ENCODE results near the gene PPP2R3B. TPM values are rescaled to one million over a fixed set of nuclear protein-coding genes. Genes with fewer than 3 reads are reported as not detected.
A peak's percentile ranks its signal among the peaks of the same experiment; 100 is the strongest.
"Not testable (repeated sequence)": the region's sequence is repeated elsewhere in the genome, so short reads cannot be mapped to it uniquely, and the experiment has no call there.

PPP2R3B gene
- total RNA-seq, 2 donors from 2014 or later: 72.5 to 98.7 TPM

- Histone ChIP-seq H3K9me3 (ENCODE audit: control insufficient read depth, low read length) (no peaks in the 10 kb centered on the region), H3K4me3 (ENCODE audit: low read length) (no peak overlapping the region), H3K27me3 (ENCODE audit: control insufficient read depth, insufficient read depth, low read length, poor library complexity, severe bottlenecking) (peaks cover 9% of the 10 kb centered on the region), H3K27ac (ENCODE audit: low read depth, low read length) (no peak overlapping the region), H3K4me1 (ENCODE audit: control insufficient read depth, insufficient read depth, low read length) (no peaks in the 10 kb centered on the region), H3K36me3 (ENCODE audit: control insufficient read depth, insufficient read depth, low read length) (no peaks in the 10 kb centered on the region), H3K9ac (ENCODE audit: extremely low read depth, low read length, poor library complexity, severe bottlenecking) (no peak overlapping the region)
- peaks cover 16% of the 10 kb centered on the region for H3K4me1 Mint-ChIP-seq
- H3K4me3 Mint-ChIP-seq: no peak overlapping the region
- 90 to 92% methylated on average over 10 to 13 of the region's 13 CpGs for WGBS, 2 experiments (ENCODE audit: insufficient coverage in 1 of 2, insufficient read length in 1 of 2)
- H3K27ac Mint-ChIP-seq: no peak overlapping the region
- no peak for DNase-seq
- peaks cover 18% of the 10 kb centered on the region for H3K27me3 Mint-ChIP-seq (ENCODE audit: insufficient read depth)
- no peaks in the 10 kb centered on the region for H3K9me3 Mint-ChIP-seq
- peaks cover 10% of the 10 kb centered on the region for H3K36me3 Mint-ChIP-seq (ENCODE audit: low read depth)
- TF ChIP-seq, protein P1, sequence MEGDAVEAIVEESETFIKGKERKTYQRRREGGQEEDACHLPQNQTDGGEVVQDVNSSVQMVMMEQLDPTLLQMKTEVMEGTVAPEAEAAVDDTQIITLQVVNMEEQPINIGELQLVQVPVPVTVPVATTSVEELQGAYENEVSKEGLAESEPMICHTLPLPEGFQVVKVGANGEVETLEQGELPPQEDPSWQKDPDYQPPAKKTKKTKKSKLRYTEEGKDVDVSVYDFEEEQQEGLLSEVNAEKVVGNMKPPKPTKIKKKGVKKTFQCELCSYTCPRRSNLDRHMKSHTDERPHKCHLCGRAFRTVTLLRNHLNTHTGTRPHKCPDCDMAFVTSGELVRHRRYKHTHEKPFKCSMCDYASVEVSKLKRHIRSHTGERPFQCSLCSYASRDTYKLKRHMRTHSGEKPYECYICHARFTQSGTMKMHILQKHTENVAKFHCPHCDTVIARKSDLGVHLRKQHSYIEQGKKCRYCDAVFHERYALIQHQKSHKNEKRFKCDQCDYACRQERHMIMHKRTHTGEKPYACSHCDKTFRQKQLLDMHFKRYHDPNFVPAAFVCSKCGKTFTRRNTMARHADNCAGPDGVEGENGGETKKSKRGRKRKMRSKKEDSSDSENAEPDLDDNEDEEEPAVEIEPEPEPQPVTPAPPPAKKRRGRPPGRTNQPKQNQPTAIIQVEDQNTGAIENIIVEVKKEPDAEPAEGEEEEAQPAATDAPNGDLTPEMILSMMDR (conservative IDR thresholded peaks at IDR 0.05): no peak
These were observed 8.3 kb downstream of the PPP2R3B start for GRCh38 chrX:378443-378842.

DNA sequence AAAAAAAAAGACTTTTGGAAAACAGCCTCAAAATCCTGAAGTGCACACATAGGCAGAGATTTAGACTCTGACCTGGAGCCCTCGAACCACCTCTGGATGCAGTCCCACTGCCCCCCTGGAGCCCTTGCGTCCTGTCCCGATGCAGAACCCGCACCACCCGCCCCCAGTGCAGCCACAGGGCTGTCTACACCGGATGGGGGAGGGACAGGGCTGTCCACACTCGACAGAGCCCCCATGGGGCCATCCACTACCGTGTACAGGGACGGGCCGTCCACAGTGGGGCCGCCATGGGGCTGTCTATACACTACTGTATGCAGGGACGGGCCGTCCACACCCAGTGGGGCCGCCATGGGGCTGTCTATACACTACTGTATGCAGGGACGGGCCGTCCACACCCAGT, 10.5 kb downstream of the PPP2R3B start:
- not testable (repeated sequence) for H3K27ac ChIP-seq (ENCODE audit: low read depth, low read length); H3K4me3 ChIP-seq (ENCODE audit: low read length); DNase-seq; H3K9me3 ChIP-seq (ENCODE audit: control insufficient read depth, low read length); H3K9ac ChIP-seq (ENCODE audit: extremely low read depth, low read length, poor library complexity, severe bottlenecking); H3K27ac Mint-ChIP-seq; H3K36me3 ChIP-seq (ENCODE audit: control insufficient read depth, insufficient read depth, low read length); H3K9me3 Mint-ChIP-seq; H3K36me3 Mint-ChIP-seq (ENCODE audit: low read depth); H3K4me1 ChIP-seq (ENCODE audit: control insufficient read depth, insufficient read depth, low read length); H3K4me3 Mint-ChIP-seq
- peaks cover 33% of the 10 kb centered on the region for H3K27me3 Mint-ChIP-seq (ENCODE audit: insufficient read depth)
- 93 to 100% methylated on average over 2 to 7 of the region's 16 CpGs for WGBS, 2 experiments (ENCODE audit: insufficient coverage in 1 of 2, insufficient read length in 1 of 2)
- H3K4me1 Mint-ChIP-seq: peaks cover 25% of the 10 kb centered on the region
- peaks cover 23% of the 10 kb centered on the region for H3K27me3 ChIP-seq (ENCODE audit: control insufficient read depth, insufficient read depth, low read length, poor library complexity, severe bottlenecking)

DNA sequence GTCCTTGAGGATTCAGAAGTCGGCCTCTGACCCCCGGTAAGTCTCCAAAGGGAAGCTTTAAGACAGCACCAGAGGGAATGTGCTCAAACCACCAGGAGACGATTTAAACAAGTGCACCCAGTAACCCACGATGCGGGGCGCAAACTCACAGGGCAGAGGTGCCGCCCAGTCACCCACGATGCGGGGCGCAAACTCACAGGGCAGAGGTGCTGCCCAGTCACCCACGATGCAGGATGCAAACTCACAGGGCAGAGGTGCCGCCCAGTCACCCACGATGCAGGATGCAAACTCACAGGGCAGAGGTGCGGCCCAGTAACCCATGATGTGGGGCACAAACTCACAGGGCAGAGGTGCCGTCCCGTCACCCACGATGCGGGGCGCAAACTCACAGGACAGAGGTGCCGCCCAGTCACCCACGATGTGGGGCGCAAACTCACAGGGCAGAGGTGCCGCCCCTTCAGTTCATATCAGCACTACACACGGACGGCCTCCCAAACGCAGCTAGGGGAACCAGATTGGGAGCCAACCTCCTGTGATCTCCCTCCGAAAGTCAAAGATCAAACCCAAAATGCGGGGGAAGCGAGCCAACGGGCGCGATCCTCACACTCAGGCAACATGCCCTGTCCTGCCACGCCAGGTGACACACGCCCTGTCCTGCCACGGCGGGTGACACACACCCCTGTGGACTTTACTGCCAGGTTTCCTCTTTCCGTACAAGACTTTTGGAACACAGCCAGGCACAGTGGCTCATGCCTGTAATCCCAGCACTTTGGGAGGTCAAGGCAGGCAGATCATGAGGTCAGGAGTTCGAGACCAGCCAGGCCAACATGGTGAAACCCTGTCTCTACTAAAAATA, 11.3 kb downstream of the PPP2R3B start:
- Mint-ChIP-seq H3K27me3 (ENCODE audit: insufficient read depth) (peaks cover 33% of the 10 kb centered on the region), H3K4me1 (peaks cover 25% of the 10 kb centered on the region), H3K27ac (no peak overlapping the region), H3K4me3 (peak overlapping the region; percentile 63), H3K9me3 (no peaks in the 10 kb centered on the region), H3K36me3 (ENCODE audit: low read depth) (no peaks in the 10 kb centered on the region)
- Histone ChIP-seq H3K27me3 (ENCODE audit: control insufficient read depth, insufficient read depth, low read length, poor library complexity, severe bottlenecking) (peaks cover 23% of the 10 kb centered on the region), H3K4me3 (ENCODE audit: low read length) (no peak overlapping the region), H3K9me3 (ENCODE audit: control insufficient read depth, low read length) (no peaks in the 10 kb centered on the region), H3K9ac (ENCODE audit: extremely low read depth, low read length, poor library complexity, severe bottlenecking) (no peak overlapping the region), H3K36me3 (ENCODE audit: control insufficient read depth, insufficient read depth, low read length) (no peaks in the 10 kb centered on the region), H3K4me1 (ENCODE audit: control insufficient read depth, insufficient read depth, low read length) (peaks cover 2% of the 10 kb centered on the region), H3K27ac (ENCODE audit: low read depth, low read length) (no peak overlapping the region)
- DNase-seq: no peak
- TF ChIP-seq, protein P1 (conservative IDR thresholded peaks at IDR 0.05): no peak
- WGBS, 2 experiments (ENCODE audit: insufficient coverage in 1 of 2, insufficient read length in 1 of 2): 89 to 91% methylated on average over 28 to 38 of the region's 38 CpGs
